BLaER1 (cell line): ENCODE results near the gene DNAJC21.
"Not testable (repeated sequence)": the region's sequence is repeated elsewhere in the genome, so short reads cannot be mapped to it uniquely, and the experiment has no call there.

Experiments
- H3K27ac ChIP-seq: shearing (Covaris generic); formaldehyde crosslinking; 2 replicates; pipeline ENCODE4 v1.8.1; 2022
- H3K27me3 ChIP-seq: shearing (Covaris generic); formaldehyde crosslinking; 2 replicates; pipeline ENCODE4 v1.8.1; 2022
- H3K36me3 ChIP-seq: shearing (Covaris generic); formaldehyde crosslinking; 2 replicates; pipeline ENCODE4 v1.8.1; 2022
- H3K4me1 ChIP-seq: shearing (Covaris generic); formaldehyde crosslinking; 2 replicates; pipeline ENCODE4 v1.8.1; 2022
- H3K4me2 ChIP-seq: shearing (Covaris generic); formaldehyde crosslinking; 2 replicates; pipeline ENCODE4 v1.8.1; 2022
- H3K4me3 ChIP-seq: shearing (Covaris generic); formaldehyde crosslinking; 2 replicates; pipeline ENCODE4 v1.8.1; 2022
- H3K9ac ChIP-seq: shearing (Covaris generic); formaldehyde crosslinking; 2 replicates; pipeline ENCODE4 v1.8.1; 2022
- H3K9me3 ChIP-seq: shearing (Covaris generic); formaldehyde crosslinking; 2 replicates; pipeline ENCODE4 v1.8.1; 2022
- H4K20me1 ChIP-seq: shearing (Covaris generic); formaldehyde crosslinking; 2 replicates; pipeline ENCODE4 v1.8.1; 2022
- Cebpa-rat ChIP-seq: shearing (Covaris generic); IDR thresholded peaks from 2 replicates; pipeline ENCODE4 v1.8.1; 2022

The DNAJC21 gene

GRCh38 chr5:34970552-34970951 is 41.2 kb downstream of the DNAJC21 start:
- no peaks in the 10 kb centered on the region for H4K20me1 ChIP-seq

GRCh38 chr5:34971655-34972054 is 42.3 kb downstream of the DNAJC21 start:
- H3K9ac ChIP-seq, H3K4me2 ChIP-seq, H3K9me3 ChIP-seq, H3K27me3 ChIP-seq, H3K27ac ChIP-seq, H4K20me1 ChIP-seq, H3K36me3 ChIP-seq, H3K4me1 ChIP-seq, H3K4me3 ChIP-seq: not testable (repeated sequence)

More at GRCh38 chr5:34970552-34970951, 41.2 kb downstream of the DNAJC21 start:
- no peak for TF ChIP-seq Cebpa-rat
- Histone ChIP-seq H3K27ac (no peak overlapping the region), H3K9ac (no peak overlapping the region), H3K27me3 (no peaks in the 10 kb centered on the region), H3K4me1 (no peaks in the 10 kb centered on the region), H3K4me2 (no peak overlapping the region), H3K36me3 (peaks cover 9% of the 10 kb centered on the region; the same call in 1 of the 2 replicates), H3K9me3 (peaks cover 13% of the 10 kb centered on the region), H3K4me3 (no peak overlapping the region)

GRCh38 chr5:34976347-34976746 is 47.0 kb downstream of the DNAJC21 start:
- Histone ChIP-seq H3K27me3 (no peaks in the 10 kb centered on the region), H3K36me3 (no peaks in the 10 kb centered on the region), H3K9me3 (peaks cover 5% of the 10 kb centered on the region; the same call in 1 of the 2 replicates), H3K4me1 (no peaks in the 10 kb centered on the region), H3K9ac (no peak overlapping the region), H4K20me1 (no peaks in the 10 kb centered on the region), H3K27ac (no peak overlapping the region), H3K4me2 (no peak overlapping the region), H3K4me3 (no peak overlapping the region)
- TF ChIP-seq Cebpa-rat, result no peak

DNA sequence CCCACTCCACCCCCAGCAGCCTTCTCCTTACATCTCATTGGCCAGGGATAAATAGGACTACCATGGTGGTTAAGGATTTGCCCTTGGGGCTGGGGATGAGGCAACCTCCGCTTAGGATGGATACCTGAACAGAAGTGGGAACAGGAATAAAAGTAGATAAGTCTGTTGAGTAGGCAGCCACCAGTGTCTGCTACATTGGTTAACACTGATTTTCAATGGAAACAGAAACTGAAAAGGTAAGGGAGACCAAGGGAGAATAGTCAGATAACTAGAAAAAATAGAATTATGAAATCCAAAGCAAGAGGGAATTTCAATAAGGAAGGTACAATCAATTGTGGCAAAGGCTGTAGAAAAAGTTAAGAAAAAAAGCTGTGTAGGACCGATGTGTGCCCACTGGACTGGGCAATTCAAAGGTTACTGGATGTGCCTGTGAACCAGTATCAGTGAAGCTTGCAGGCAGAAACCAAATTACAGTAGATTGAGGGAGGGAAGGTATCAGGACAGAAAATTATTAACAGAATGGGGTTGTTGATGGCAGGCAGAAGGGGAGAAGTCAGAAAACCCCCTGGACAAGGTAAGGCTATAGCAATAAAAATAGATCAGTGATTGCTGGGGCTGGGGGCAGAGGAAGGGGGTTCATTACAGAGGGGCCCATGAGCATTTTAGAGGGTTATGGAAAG is 48.7 kb downstream of the DNAJC21 start:
- Histone ChIP-seq H3K9me3 (peaks cover 21% of the 10 kb centered on the region), H3K4me3 (no peak overlapping the region), H3K27ac (no peak overlapping the region), H4K20me1 (no peaks in the 10 kb centered on the region), H3K4me2 (no peak overlapping the region), H3K27me3 (no peaks in the 10 kb centered on the region), H3K9ac (no peak overlapping the region), H3K36me3 (no peaks in the 10 kb centered on the region), H3K4me1 (no peaks in the 10 kb centered on the region)
- TF ChIP-seq Cebpa-rat, result no peak

DNA sequence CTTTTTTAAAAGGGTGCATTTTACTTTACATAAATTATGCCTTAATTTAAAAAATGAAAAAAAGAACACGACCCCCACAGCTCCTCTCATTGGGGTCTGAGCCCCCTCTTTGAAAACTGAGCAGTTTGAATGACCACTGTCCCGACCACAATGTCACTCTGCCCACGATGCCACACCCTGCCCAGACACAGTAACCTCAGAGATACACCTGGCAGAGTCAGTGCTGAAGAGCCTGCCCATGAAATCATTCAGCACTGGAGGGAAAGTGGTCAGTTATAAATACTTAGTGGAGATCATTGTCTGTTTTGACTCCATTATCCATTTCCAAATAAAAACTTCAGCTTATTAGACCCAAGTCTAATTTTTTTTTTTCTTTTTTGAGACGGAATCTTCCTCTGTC is 49.3 kb downstream of the DNAJC21 start:
- no peak for TF ChIP-seq Cebpa-rat
- H3K27me3 ChIP-seq, result no peaks in the 10 kb centered on the region
- no peak overlapping the region for H3K9ac ChIP-seq
- H3K4me1 ChIP-seq, result no peaks in the 10 kb centered on the region
- no peak overlapping the region for H3K4me2 ChIP-seq
- peaks cover 21% of the 10 kb centered on the region for H3K9me3 ChIP-seq
- no peak overlapping the region for H3K4me3 ChIP-seq
- no peaks in the 10 kb centered on the region for H3K36me3 ChIP-seq
- H4K20me1 ChIP-seq, result no peaks in the 10 kb centered on the region
- no peak overlapping the region for H3K27ac ChIP-seq

DNA sequence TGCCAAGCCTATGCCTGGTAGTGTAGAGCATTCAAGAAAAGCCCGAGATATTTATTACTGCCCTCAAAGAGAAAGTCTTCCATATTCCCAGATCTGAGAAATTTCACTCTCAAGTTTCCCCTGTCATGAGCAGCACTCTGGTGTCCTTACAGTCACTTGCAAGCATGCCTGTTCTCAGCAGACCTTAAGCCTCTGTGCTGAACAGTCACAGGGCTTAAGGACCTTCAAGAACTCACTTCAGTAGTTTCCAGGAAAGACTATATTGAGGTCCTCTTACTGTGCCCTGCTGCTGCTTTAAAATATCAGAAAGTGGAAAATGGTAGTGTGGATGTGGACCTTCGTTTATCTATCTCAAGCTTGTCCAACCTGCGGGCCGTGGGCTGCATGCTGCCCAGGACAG is 53.5 kb downstream of the DNAJC21 start:
- no peaks in the 10 kb centered on the region for H4K20me1 ChIP-seq
- no peaks in the 10 kb centered on the region for H3K36me3 ChIP-seq
- H3K4me2 ChIP-seq, result no peak overlapping the region
- no peak overlapping the region for H3K4me3 ChIP-seq
- TF ChIP-seq Cebpa-rat, result no peak
- no peaks in the 10 kb centered on the region for H3K27me3 ChIP-seq
- H3K9me3 ChIP-seq, result peaks cover 51% of the 10 kb centered on the region
- H3K27ac ChIP-seq, result no peak overlapping the region
- H3K4me1 ChIP-seq, result no peaks in the 10 kb centered on the region
- no peak overlapping the region for H3K9ac ChIP-seq

- Histone ChIP-seq H3K4me2 (no peak overlapping the region), H3K9ac (no peak overlapping the region), H3K36me3 (no peaks in the 10 kb centered on the region), H3K27ac (no peak overlapping the region), H4K20me1 (no peaks in the 10 kb centered on the region), H3K4me3 (no peak overlapping the region), H3K4me1 (peaks cover 19% of the 10 kb centered on the region), H3K27me3 (no peaks in the 10 kb centered on the region), H3K9me3 (peaks cover 41% of the 10 kb centered on the region)
- no peak for TF ChIP-seq Cebpa-rat
Measured at GRCh38 chr5:34986965-34987364, 57.6 kb downstream of the DNAJC21 start.

DNA sequence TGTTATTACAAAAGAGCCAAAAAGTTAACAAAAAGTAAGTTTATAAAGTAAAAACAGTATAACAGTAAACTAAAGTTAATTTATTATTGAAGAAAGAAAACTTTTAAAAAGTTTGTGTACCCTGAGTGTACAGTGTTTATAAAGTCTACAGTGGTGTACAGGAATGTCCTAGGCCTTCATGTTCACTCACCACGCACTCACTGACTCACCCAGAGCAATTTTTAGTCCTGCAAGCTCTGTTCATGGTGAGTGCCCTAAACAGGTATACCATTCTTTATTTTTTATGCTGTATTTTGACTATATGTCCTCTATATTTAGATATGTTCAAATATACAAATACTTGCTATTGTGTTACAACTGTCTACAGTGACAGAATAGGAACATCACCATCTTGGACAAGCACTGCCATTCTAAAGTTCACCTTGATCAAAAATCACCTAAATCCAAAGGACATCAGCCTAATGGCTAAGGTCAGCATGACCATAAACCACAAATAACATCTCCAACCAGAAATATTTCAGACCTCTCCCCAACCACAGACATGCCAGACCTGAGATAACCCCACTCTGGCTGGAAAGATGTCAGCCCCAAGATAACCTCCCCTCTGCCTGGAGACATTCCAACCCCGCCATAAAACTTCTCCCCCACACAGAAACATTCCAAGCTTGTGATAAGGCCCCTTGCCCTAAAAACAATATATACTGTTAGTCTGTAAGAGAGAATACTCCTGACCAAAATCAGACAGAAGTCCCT is 62.3 kb downstream of the DNAJC21 start:
- Histone ChIP-seq H3K4me2 (no peak overlapping the region), H3K9ac (no peak overlapping the region), H3K9me3 (peaks cover 12% of the 10 kb centered on the region), H3K27me3 (no peaks in the 10 kb centered on the region), H3K4me3 (no peak overlapping the region), H3K27ac (no peak overlapping the region), H4K20me1 (no peaks in the 10 kb centered on the region), H3K36me3 (no peaks in the 10 kb centered on the region), H3K4me1 (peaks cover 19% of the 10 kb centered on the region)
- TF ChIP-seq Cebpa-rat, result no peak

- H3K27ac ChIP-seq, result no peak overlapping the region
- H3K36me3 ChIP-seq, result no peaks in the 10 kb centered on the region
- TF ChIP-seq Cebpa-rat, result no peak
- H4K20me1 ChIP-seq, result no peaks in the 10 kb centered on the region
- H3K4me3 ChIP-seq, result no peak overlapping the region
- H3K27me3 ChIP-seq, result no peaks in the 10 kb centered on the region
- H3K4me1 ChIP-seq, result peaks cover 10% of the 10 kb centered on the region
- H3K9ac ChIP-seq, result no peak overlapping the region
- no peak overlapping the region for H3K4me2 ChIP-seq
- no peaks in the 10 kb centered on the region for H3K9me3 ChIP-seq
Measured at GRCh38 chr5:34993951-34994350, 64.6 kb downstream of the DNAJC21 start.

DNA sequence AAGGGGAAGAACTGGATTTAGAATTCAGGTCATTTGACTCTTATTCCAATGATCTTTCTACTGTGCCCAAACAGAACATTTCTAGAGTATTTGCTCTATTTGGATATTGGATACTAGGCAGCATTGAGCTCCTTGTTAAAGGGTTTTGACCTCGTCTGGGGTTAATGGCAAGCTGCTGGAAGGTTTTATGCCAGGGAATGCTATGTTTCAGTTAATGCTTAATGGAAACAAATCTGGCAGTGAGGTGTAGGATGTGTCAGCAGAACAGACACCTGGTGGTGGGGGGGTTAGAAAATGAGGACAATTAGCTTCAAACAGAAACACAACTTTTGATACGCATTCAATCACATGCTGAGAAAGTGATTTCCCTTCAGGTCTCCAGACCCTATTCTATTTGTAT is 66.9 kb downstream of the DNAJC21 start:
- no peaks in the 10 kb centered on the region for H3K9me3 ChIP-seq
- no peak overlapping the region for H3K9ac ChIP-seq
- no peaks in the 10 kb centered on the region for H3K27me3 ChIP-seq
- H3K4me2 ChIP-seq, result no peak overlapping the region
- H3K36me3 ChIP-seq, result no peaks in the 10 kb centered on the region
- TF ChIP-seq Cebpa-rat, result no peak
- H3K4me1 ChIP-seq, result no peaks in the 10 kb centered on the region
- H3K27ac ChIP-seq, result no peak overlapping the region
- H4K20me1 ChIP-seq, result no peaks in the 10 kb centered on the region
- no peak overlapping the region for H3K4me3 ChIP-seq
